Stimulated activated CD4-positive, alpha-beta T cell treated with anti-CD3 and anti-CD28 coated beads, Interleukin-12 subunit alpha, Interleukin-12 subunit beta, amount 100 ng/mL, for 48 hours (primary cell): ENCODE measurements around the gene BEAN1.

Experiments used
- DNase-seq, 3 donors: peaks; one replicate each; pipeline ENCODE4 v3.0.0-alpha.2; 2020; ENCODE audit warnings: low read depth in 2 of 3, low spot score in 1 of 3

BEAN1 gene

GRCh38 chr16:66520406-66521170, 93.5 kb downstream of the BEAN1 start:
- DNase-seq = no peak

- DNase-seq = no peak
Measured at GRCh38 chr16:66521252-66521713, 94.2 kb downstream of the BEAN1 start.

GRCh38 chr16:66521951-66522771, 95.1 kb downstream of the BEAN1 start:
- DNase-seq = peak; percentile 91 to 97 (median 94)

- DNase-seq = no peak
Measured at GRCh38 chr16:66522816-66523590, 95.9 kb downstream of the BEAN1 start.

- no peak for DNase-seq
Measured at GRCh38 chr16:66523861-66524354, 96.8 kb downstream of the BEAN1 start.

- DNase-seq = no peak
Measured at GRCh38 chr16:66524601-66525164, 97.6 kb downstream of the BEAN1 start.

- DNase-seq = no peak
Measured at GRCh38 chr16:66525396-66526180, 98.5 kb downstream of the BEAN1 start.

- DNase-seq = no peak
Measured at GRCh38 chr16:66528294-66528693, 101.2 kb downstream of the BEAN1 start.

- DNase-seq = no peak
Measured at GRCh38 chr16:66529475-66529874, 102.4 kb downstream of the BEAN1 start.
